HCT116 (cell line): Measurements from ENCODE around the gene HSD17B1. TPM values are rescaled to one million over a fixed set of nuclear protein-coding genes. Genes with fewer than 3 reads are reported as not detected.

ENCODE experiments used
- ATAC-seq: fragments of 200-7000 bp; cut with Tn5 transposase; 2 replicates; pipeline ENCODE4 v1.9.1; 2020; ENCODE audit warnings: mild to moderate bottlenecking, moderate library complexity
- BruUV-seq: library from RNA; stranded (reverse); fragments of 400-500 nt; replicated peaks from 2 replicates; lab custom pipeline; 2021; lab: Mats Ljungman, UMichigan
- CTCF ChIA-PET: fragments of 300-600 bp; sonication (Branson Sonifier 250); formaldehyde crosslinking; loops from one replicate; lab custom pipeline; 2021; ENCODE audit warnings: antibody characterized with exemption; lab: Charles Lee
- POLR2A ChIA-PET: fragments of 300-600, 350-600 bp; sonication (Branson Sonifier 250); formaldehyde crosslinking; loops from one replicate; lab custom pipeline; 2021; ENCODE audit warnings: antibody characterized with exemption; lab: Charles Lee
- RAD21 ChIA-PET, 2 experiments: fragments of 300-600 bp; sonication (Branson Sonifier 250); formaldehyde crosslinking; loops; one replicate each; lab custom pipeline; 2023; ENCODE audit warnings: low total read pairs in 2 of 2; ENCODE audit not compliant: uncharacterized antibody in 2 of 2, unreplicated experiment in 2 of 2, low non-redundant PET in 1 of 2; lab: Charles Lee
- DNase-seq: peaks from one replicate; pipeline ENCODE4 v3.0.0-alpha.2; 2010; ENCODE audit warnings: low read depth, low spot score
- H2AFZ ChIP-seq: fragments of 200-600 bp; shearing (Covaris generic), sonication (generic); 2 replicates; pipeline ENCODE4 v1.6.1; 2017; ENCODE audit warnings: low read depth, mixed run types, mixed read lengths, antibody characterized with exemption, low read length; ENCODE audit not compliant: poor library complexity, severe bottlenecking
- H3K27ac ChIP-seq: 2 replicates; pipeline ENCODE4 v1.5.1; 2012; ENCODE audit warnings: low read depth, low read length
- H3K27me3 ChIP-seq: fragments of 200-600 bp; sonication (generic); 2 replicates; pipeline ENCODE4 v1.6.1; 2016; ENCODE audit warnings: mixed run types, low read length, mixed read lengths; ENCODE audit not compliant: insufficient read depth
- H3K36me3 ChIP-seq, 2 experiments: fragments of 200-500 bp in 1 of 2; fragments of 200-600 bp in 1 of 2; sonication (Bioruptor generic) in 1 of 2; sonication (generic) in 1 of 2; 2 replicates each; pipeline versions ENCODE4 v1.5.1 to v1.6.1; 2014 to 2016; ENCODE audit warnings: low read length in 2 of 2, inconsistent platforms in 1 of 2, mixed read lengths in 1 of 2, mixed run types in 1 of 2; ENCODE audit not compliant: insufficient read depth in 2 of 2, control insufficient read depth in 1 of 2
- H3K4me1 ChIP-seq, 2 experiments: fragments of 200-600 bp in 1 of 2; sonication (generic) in 1 of 2; 2 replicates each; pipeline versions ENCODE4 v1.5.1 to v1.6.1; 2012 to 2017; ENCODE audit warnings: low read length in 2 of 2, inconsistent platforms in 1 of 2, mild to moderate bottlenecking in 1 of 2, mixed read lengths in 1 of 2, mixed run types in 1 of 2, moderate library complexity in 1 of 2; ENCODE audit not compliant: insufficient read depth in 2 of 2, control insufficient read depth in 1 of 2
- H3K4me2 ChIP-seq: fragments of 200-600 bp; sonication (generic); 2 replicates; pipeline ENCODE4 v1.6.1; 2017; ENCODE audit warnings: mixed run types, low read length, mixed read lengths
- H3K4me3 ChIP-seq, 2 experiments: fragments of 200-600 bp in 1 of 2; sonication (generic) in 1 of 2; replicated peaks in 1 of 2; 2 replicates each; pipeline ENCODE4 v1.5.1; 2011 to 2016; ENCODE audit warnings: low read length in 2 of 2, control low read depth in 1 of 2, low read depth in 1 of 2, mild to moderate bottlenecking in 1 of 2, mixed read lengths in 1 of 2, mixed run types in 1 of 2
- H3K79me2 ChIP-seq: fragments of 200-600 bp; sonication (generic); 2 replicates; pipeline ENCODE4 v1.6.1; 2017; ENCODE audit warnings: mild to moderate bottlenecking, mixed run types, low read length, moderate library complexity, mixed read lengths; ENCODE audit not compliant: insufficient read depth
- H3K9ac ChIP-seq: fragments of 200-600 bp; sonication (generic); 2 replicates; pipeline ENCODE4 v1.6.1; 2016; ENCODE audit warnings: low read length, mixed read lengths
- H3K9me2 ChIP-seq: fragments of 200-600 bp; sonication (generic), shearing (Covaris generic); 2 replicates; pipeline ENCODE4 v1.6.1; 2017; ENCODE audit warnings: mixed run types, mild to moderate bottlenecking, moderate library complexity; ENCODE audit not compliant: insufficient read depth
- H3K9me3 ChIP-seq, 2 experiments: fragments of 200-500 bp in 1 of 2; fragments of 200-600 bp in 1 of 2; sonication (Bioruptor generic) in 1 of 2; sonication (generic) in 1 of 2; 2 replicates each; pipeline ENCODE4 v1.6.1; 2014 to 2017; ENCODE audit warnings: low read length in 2 of 2, mixed read lengths in 2 of 2, inconsistent platforms in 1 of 2, low read depth in 1 of 2, mild to moderate bottlenecking in 1 of 2, mixed run types in 1 of 2, moderate library complexity in 1 of 2; ENCODE audit not compliant: control insufficient read depth in 1 of 2, insufficient read depth in 1 of 2
- H4K20me1 ChIP-seq: fragments of 200-600 bp; sonication (generic), shearing (Covaris generic); 2 replicates; pipeline ENCODE4 v1.6.1; 2017; ENCODE audit warnings: mixed run types, mild to moderate bottlenecking, moderate library complexity; ENCODE audit not compliant: insufficient read depth
- CBX3 ChIP-seq: IDR thresholded peaks from 2 replicates; pipeline ENCODE4 v1.6.1; 2012; ENCODE audit warnings: low read depth
- CEBPB ChIP-seq: IDR thresholded peaks from 2 replicates; pipeline ENCODE4 v1.6.1; 2012; ENCODE audit warnings: low read depth
- ELF1 ChIP-seq: IDR thresholded peaks from 2 replicates; pipeline ENCODE4 v1.6.1; 2012; ENCODE audit warnings: low read depth, borderline replicate concordance
- EZH2phosphoT487 ChIP-seq: fragments of 200-600 bp; IDR thresholded peaks from 2 replicates; pipeline ENCODE4 v1.6.1; 2018; ENCODE audit warnings: antibody characterized with exemption, borderline replicate concordance
- JUND ChIP-seq: IDR thresholded peaks from 2 replicates; pipeline ENCODE4 v1.6.1; 2012
- MAX ChIP-seq: IDR thresholded peaks from 2 replicates; pipeline ENCODE4 v1.6.1; 2012
- REST ChIP-seq: IDR thresholded peaks from 2 replicates; pipeline ENCODE4 v1.6.1; 2012; ENCODE audit warnings: low read depth
- SIN3A ChIP-seq: IDR thresholded peaks from 2 replicates; pipeline ENCODE4 v1.6.1; 2012; ENCODE audit warnings: low read depth
- SP1 ChIP-seq: IDR thresholded peaks from 2 replicates; pipeline ENCODE4 v1.6.1; 2012; ENCODE audit warnings: low read depth
- SRF ChIP-seq: IDR thresholded peaks from 2 replicates; pipeline ENCODE4 v1.6.1; 2012; ENCODE audit warnings: low read depth
- TCF7L2 ChIP-seq: IDR thresholded peaks from 2 replicates; pipeline ENCODE4 v1.7.0; 2011; ENCODE audit warnings: borderline replicate concordance, inconsistent platforms; ENCODE audit not compliant: insufficient read depth, insufficient read length; ENCODE audit errors: extremely low read depth
- YY1 ChIP-seq: IDR thresholded peaks from 2 replicates; pipeline ENCODE4 v1.6.1; 2011; ENCODE audit warnings: low read length, low read depth, moderate library complexity, mild to moderate bottlenecking; ENCODE audit not compliant: insufficient replicate concordance; ENCODE audit errors: extremely low read depth
- ZFX ChIP-seq: fragments of 450-650 bp; IDR thresholded peaks from 2 replicates; pipeline ENCODE4 v1.6.1; 2017
- intact Hi-C: fragments of 100-400 bp; cut with micrococcal nuclease; formaldehyde crosslinking; loops from 2 replicates; pipeline ENCODE4 v1.10.0; 2022
- total RNA-seq: library from RNA; stranded (reverse); gene quantifications from one replicate; pipeline ENCODE4 v1.2.1, GENCODE V29; 2021; ENCODE audit not compliant: unreplicated experiment
- TF ChIP-seq, protein P1 (sequence below): IDR thresholded peaks from 2 replicates; pipeline ENCODE4 v1.6.1; 2011; ENCODE audit warnings: mild to moderate bottlenecking, low read length, moderate library complexity; ENCODE audit not compliant: insufficient replicate concordance; ENCODE audit errors: extremely low read depth
- TF ChIP-seq, protein P2 (sequence below), 3 experiments: fragments of 200-600 bp in 1 of 3; sonication (generic) in 1 of 3; IDR thresholded peaks in 2 of 3; conservative IDR thresholded peaks in 1 of 3; 2 replicates each; pipeline ENCODE4 v1.5.1; 2012 to 2017; ENCODE audit warnings: low read depth in 2 of 3, low read length in 2 of 3, antibody characterized with exemption in 1 of 3, borderline replicate concordance in 1 of 3, control low read depth in 1 of 3, mild to moderate bottlenecking in 1 of 3, mixed read lengths in 1 of 3, mixed run types in 1 of 3, moderate library complexity in 1 of 3; ENCODE audit not compliant: insufficient read depth in 1 of 3

HSD17B1 gene
- total RNA-seq, 1 experiment from 2014 or later = 1.4 TPM

DNA sequence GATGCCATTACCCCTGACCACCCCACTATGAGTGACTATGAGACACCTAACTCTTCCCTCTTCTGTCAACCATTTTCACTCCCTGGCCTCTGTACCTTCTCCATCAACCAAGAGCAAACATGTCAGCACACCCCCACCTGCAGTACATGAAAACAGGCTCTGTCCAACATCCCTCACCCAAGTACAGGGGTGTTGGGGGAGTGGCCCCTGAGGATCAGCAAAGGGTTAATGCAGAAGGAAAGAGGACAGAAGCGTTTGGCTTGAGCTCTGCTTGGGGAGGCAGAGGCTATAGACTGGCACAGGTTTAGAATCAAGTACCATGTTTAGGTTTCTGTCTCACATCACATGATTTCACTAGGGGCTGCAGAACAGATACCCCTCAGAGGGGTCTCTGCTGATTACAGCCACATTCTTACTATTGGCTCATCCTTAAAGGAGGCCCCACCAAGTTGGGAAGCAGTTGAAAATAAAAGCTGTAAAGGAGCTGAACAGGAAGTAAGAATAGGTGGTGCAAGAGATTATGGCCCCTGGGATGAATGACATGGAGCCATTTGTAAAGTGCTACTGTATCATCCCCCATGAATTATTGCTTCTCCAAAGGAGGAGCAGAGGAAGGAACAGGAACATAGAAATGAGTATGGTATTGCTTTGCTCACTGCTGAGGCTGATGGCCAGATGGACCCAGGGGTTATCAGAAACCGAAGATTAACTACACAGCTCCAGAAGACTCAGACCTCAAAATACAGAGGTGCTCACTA is 27.2 kb downstream of the HSD17B1 start:
- no peak for DNase-seq
- Histone ChIP-seq H2AFZ (no peak overlapping the region), H3K79me2 (peaks cover 32% of the 10 kb centered on the region), H3K36me3 (peaks cover 19 to 29% of the 10 kb centered on the region in 2 experiments; a peak in 3 of 4 replicates), H3K4me3 (no peak overlapping the region), H3K4me1 (peaks cover 10 to 15% of the 10 kb centered on the region in 2 experiments), H3K27me3 (no peaks in the 10 kb centered on the region), H3K9me3 (no peaks in the 10 kb centered on the region), H3K9me2 (no peaks in the 10 kb centered on the region), H3K4me2 (no peak overlapping the region), H4K20me1 (no peaks in the 10 kb centered on the region), H3K27ac (no peak overlapping the region), H3K9ac (no peak overlapping the region)
- TF ChIP-seq JUND (no peak), REST (no peak), SRF (no peak), MAX (no peak), SIN3A (no peak), ELF1 (no peak), CEBPB (no peak), ZFX (no peak), TCF7L2 (no peak), SP1 (no peak), EZH2phosphoT487 (no peak), CBX3 (no peak), YY1 (no peak)
- TF ChIP-seq, protein P1, sequence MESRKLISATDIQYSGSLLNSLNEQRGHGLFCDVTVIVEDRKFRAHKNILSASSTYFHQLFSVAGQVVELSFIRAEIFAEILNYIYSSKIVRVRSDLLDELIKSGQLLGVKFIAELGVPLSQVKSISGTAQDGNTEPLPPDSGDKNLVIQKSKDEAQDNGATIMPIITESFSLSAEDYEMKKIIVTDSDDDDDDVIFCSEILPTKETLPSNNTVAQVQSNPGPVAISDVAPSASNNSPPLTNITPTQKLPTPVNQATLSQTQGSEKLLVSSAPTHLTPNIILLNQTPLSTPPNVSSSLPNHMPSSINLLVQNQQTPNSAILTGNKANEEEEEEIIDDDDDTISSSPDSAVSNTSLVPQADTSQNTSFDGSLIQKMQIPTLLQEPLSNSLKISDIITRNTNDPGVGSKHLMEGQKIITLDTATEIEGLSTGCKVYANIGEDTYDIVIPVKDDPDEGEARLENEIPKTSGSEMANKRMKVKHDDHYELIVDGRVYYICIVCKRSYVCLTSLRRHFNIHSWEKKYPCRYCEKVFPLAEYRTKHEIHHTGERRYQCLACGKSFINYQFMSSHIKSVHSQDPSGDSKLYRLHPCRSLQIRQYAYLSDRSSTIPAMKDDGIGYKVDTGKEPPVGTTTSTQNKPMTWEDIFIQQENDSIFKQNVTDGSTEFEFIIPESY = no peak
- TF ChIP-seq, protein P2, sequence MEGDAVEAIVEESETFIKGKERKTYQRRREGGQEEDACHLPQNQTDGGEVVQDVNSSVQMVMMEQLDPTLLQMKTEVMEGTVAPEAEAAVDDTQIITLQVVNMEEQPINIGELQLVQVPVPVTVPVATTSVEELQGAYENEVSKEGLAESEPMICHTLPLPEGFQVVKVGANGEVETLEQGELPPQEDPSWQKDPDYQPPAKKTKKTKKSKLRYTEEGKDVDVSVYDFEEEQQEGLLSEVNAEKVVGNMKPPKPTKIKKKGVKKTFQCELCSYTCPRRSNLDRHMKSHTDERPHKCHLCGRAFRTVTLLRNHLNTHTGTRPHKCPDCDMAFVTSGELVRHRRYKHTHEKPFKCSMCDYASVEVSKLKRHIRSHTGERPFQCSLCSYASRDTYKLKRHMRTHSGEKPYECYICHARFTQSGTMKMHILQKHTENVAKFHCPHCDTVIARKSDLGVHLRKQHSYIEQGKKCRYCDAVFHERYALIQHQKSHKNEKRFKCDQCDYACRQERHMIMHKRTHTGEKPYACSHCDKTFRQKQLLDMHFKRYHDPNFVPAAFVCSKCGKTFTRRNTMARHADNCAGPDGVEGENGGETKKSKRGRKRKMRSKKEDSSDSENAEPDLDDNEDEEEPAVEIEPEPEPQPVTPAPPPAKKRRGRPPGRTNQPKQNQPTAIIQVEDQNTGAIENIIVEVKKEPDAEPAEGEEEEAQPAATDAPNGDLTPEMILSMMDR (IDR thresholded peaks at IDR 0.05 in 2 of 3, conservative IDR thresholded peaks at IDR 0.05 in 1 of 3; ENCODE audit: borderline replicate concordance in 1 of 3, insufficient read depth in 1 of 3, low read depth in 2 of 3, low read length in 2 of 3) = no peak
- CTCF ChIA-PET = interaction anchor here (1.4 to 4.4 kb wide), 4 partner anchors 19 to 183 kb away, joined by 5 to 136 read pairs (median 14); partner anchors contain the start of genes PLEKHH3, RETREG3 and TUBG1
- RAD21 ChIA-PET = no interaction called here
- ATAC-seq = no peak
- POLR2A ChIA-PET = no interaction called here
- no TSS peak for BruUV-seq
- intact Hi-C loops = no loop called here
